Measurements from ENCODE around the gene C1RL. TPM values are rescaled to one million over a fixed set of nuclear protein-coding genes. Genes with fewer than 3 reads are reported as not detected.

The C1RL gene
- total and polyA plus RNA-seq, 4 experiments from 2014 or later = 4.9 to 33.6 (median 20.1) TPM

- Histone ChIP-seq H3K9me3 (ENCODE audit: control insufficient read depth in 1 of 2, low read length in 2 of 2) (no peaks in the 10 kb centered on the region), H3K36me3 (ENCODE audit: insufficient read depth, low read length) (no peaks in the 10 kb centered on the region), H3K4me3 (ENCODE audit: low read length in 2 of 2) (no peak overlapping the region), H3K27ac (ENCODE audit: low read depth, low read length) (no peak overlapping the region), H3K27me3 (ENCODE audit: insufficient read depth, low read length) (no peaks in the 10 kb centered on the region), H3K4me1 (ENCODE audit: insufficient read depth, low read length) (no peaks in the 10 kb centered on the region)
- ChIA-PET CTCF (ENCODE audit: partially characterized antibody) (no interaction called here), POLR2A (ENCODE audit: partially characterized antibody) (no interaction called here)
- Mint-ChIP-seq H3K9me3 (no peaks in the 10 kb centered on the region), H3K4me1 (no peaks in the 10 kb centered on the region), H3K36me3 (no peaks in the 10 kb centered on the region), H3K27me3 (peaks cover 0 to 10% of the 10 kb centered on the region in 2 donors), H3K4me3 (no peak overlapping the region), H3K27ac (no peak overlapping the region)
- no peak for DNase-seq
- intact Hi-C loops (cut with micrococcal nuclease) = no loop called here
Observed at GRCh38 chr12:7068240-7068993, 40.6 kb downstream of the C1RL start.

GRCh38 chr12:7067096-7067495 lies 41.9 kb downstream of the C1RL start:
- intact Hi-C loops (cut with micrococcal nuclease) = no loop called here
- Histone ChIP-seq H3K4me1 (ENCODE audit: insufficient read depth, low read length) (no peaks in the 10 kb centered on the region), H3K9me3 (ENCODE audit: control insufficient read depth in 1 of 2, low read length in 2 of 2) (no peaks in the 10 kb centered on the region), H3K4me3 (ENCODE audit: low read length in 2 of 2) (no peak overlapping the region), H3K27me3 (ENCODE audit: insufficient read depth, low read length) (no peaks in the 10 kb centered on the region), H3K36me3 (ENCODE audit: insufficient read depth, low read length) (no peaks in the 10 kb centered on the region), H3K27ac (ENCODE audit: low read depth, low read length) (no peak overlapping the region)
- ChIA-PET POLR2A (ENCODE audit: partially characterized antibody) (no interaction called here), CTCF (ENCODE audit: partially characterized antibody) (no interaction called here)
- Mint-ChIP-seq H3K27me3 (peaks cover 0 to 12% of the 10 kb centered on the region in 2 donors), H3K4me3 (no peak overlapping the region), H3K4me1 (no peaks in the 10 kb centered on the region), H3K36me3 (no peaks in the 10 kb centered on the region), H3K27ac (no peak overlapping the region), H3K9me3 (no peaks in the 10 kb centered on the region)
- DNase-seq = no peak

- Histone ChIP-seq H3K36me3 (ENCODE audit: insufficient read depth, low read length) (no peaks in the 10 kb centered on the region), H3K27ac (ENCODE audit: low read depth, low read length) (no peak overlapping the region), H3K9me3 (ENCODE audit: control insufficient read depth in 1 of 2, low read length in 2 of 2) (no peaks in the 10 kb centered on the region), H3K27me3 (ENCODE audit: insufficient read depth, low read length) (no peaks in the 10 kb centered on the region), H3K4me1 (ENCODE audit: insufficient read depth, low read length) (no peaks in the 10 kb centered on the region), H3K4me3 (ENCODE audit: low read length in 2 of 2) (no peak overlapping the region)
- H3K4me3 Mint-ChIP-seq = no peak overlapping the region
- DNase-seq = no peak
- intact Hi-C loops (cut with micrococcal nuclease) = no loop called here
- CTCF ChIA-PET (ENCODE audit: partially characterized antibody) = no interaction called here
- POLR2A ChIA-PET (ENCODE audit: partially characterized antibody) = no interaction called here
- no peaks in the 10 kb centered on the region for H3K4me1 Mint-ChIP-seq
- peaks cover 0 to 12% of the 10 kb centered on the region in 2 donors for H3K27me3 Mint-ChIP-seq
- no peaks in the 10 kb centered on the region for H3K9me3 Mint-ChIP-seq
- H3K27ac Mint-ChIP-seq = no peak overlapping the region
- H3K36me3 Mint-ChIP-seq = no peaks in the 10 kb centered on the region
Observed at GRCh38 chr12:7066596-7066995, 42.4 kb downstream of the C1RL start.

GRCh38 chr12:7065073-7065623 lies 43.9 kb downstream of the C1RL start:
- DNase-seq = no peak
- H3K4me3 Mint-ChIP-seq = no peak overlapping the region
- Histone ChIP-seq H3K9me3 (ENCODE audit: control insufficient read depth in 1 of 2, low read length in 2 of 2) (no peaks in the 10 kb centered on the region), H3K36me3 (ENCODE audit: insufficient read depth, low read length) (no peaks in the 10 kb centered on the region), H3K27me3 (ENCODE audit: insufficient read depth, low read length) (no peaks in the 10 kb centered on the region), H3K4me1 (ENCODE audit: insufficient read depth, low read length) (no peaks in the 10 kb centered on the region), H3K4me3 (ENCODE audit: low read length in 2 of 2) (no peak overlapping the region), H3K27ac (ENCODE audit: low read depth, low read length) (no peak overlapping the region)
- ChIA-PET CTCF (ENCODE audit: partially characterized antibody) (no interaction called here), POLR2A (ENCODE audit: partially characterized antibody) (no interaction called here)
- no peaks in the 10 kb centered on the region for H3K9me3 Mint-ChIP-seq
- H3K4me1 Mint-ChIP-seq = no peaks in the 10 kb centered on the region
- no peaks in the 10 kb centered on the region for H3K36me3 Mint-ChIP-seq
- no peak overlapping the region for H3K27ac Mint-ChIP-seq
- intact Hi-C loops (cut with micrococcal nuclease) = no loop called here
- H3K27me3 Mint-ChIP-seq = peaks cover 6 to 13% of the 10 kb centered on the region in 2 donors

GRCh38 chr12:7064516-7064915 lies 44.5 kb downstream of the C1RL start:
- peaks cover 6 to 14% of the 10 kb centered on the region in 2 donors for H3K27me3 Mint-ChIP-seq
- Histone ChIP-seq H3K9me3 (ENCODE audit: control insufficient read depth in 1 of 2, low read length in 2 of 2) (no peaks in the 10 kb centered on the region), H3K4me3 (ENCODE audit: low read length in 2 of 2) (no peak overlapping the region), H3K36me3 (ENCODE audit: insufficient read depth, low read length) (no peaks in the 10 kb centered on the region), H3K27ac (ENCODE audit: low read depth, low read length) (no peak overlapping the region), H3K27me3 (ENCODE audit: insufficient read depth, low read length) (no peaks in the 10 kb centered on the region), H3K4me1 (ENCODE audit: insufficient read depth, low read length) (no peaks in the 10 kb centered on the region)
- H3K27ac Mint-ChIP-seq = no peak overlapping the region
- no peaks in the 10 kb centered on the region for H3K9me3 Mint-ChIP-seq
- CTCF ChIA-PET (ENCODE audit: partially characterized antibody) = no interaction called here
- no peak for DNase-seq
- no peak overlapping the region for H3K4me3 Mint-ChIP-seq
- intact Hi-C loops (cut with micrococcal nuclease) = no loop called here
- no peaks in the 10 kb centered on the region for H3K36me3 Mint-ChIP-seq
- POLR2A ChIA-PET (ENCODE audit: partially characterized antibody) = no interaction called here
- no peaks in the 10 kb centered on the region for H3K4me1 Mint-ChIP-seq

- Histone ChIP-seq H3K27me3 (ENCODE audit: insufficient read depth, low read length) (peaks cover 3% of the 10 kb centered on the region), H3K27ac (ENCODE audit: low read depth, low read length) (no peak overlapping the region), H3K4me3 (ENCODE audit: low read length in 2 of 2) (no peak overlapping the region), H3K4me1 (ENCODE audit: insufficient read depth, low read length) (no peaks in the 10 kb centered on the region), H3K36me3 (ENCODE audit: insufficient read depth, low read length) (no peaks in the 10 kb centered on the region), H3K9me3 (ENCODE audit: control insufficient read depth in 1 of 2, low read length in 2 of 2) (no peaks in the 10 kb centered on the region)
- intact Hi-C loops (cut with micrococcal nuclease) = no loop called here
- Mint-ChIP-seq H3K9me3 (no peaks in the 10 kb centered on the region), H3K4me3 (no peak overlapping the region), H3K36me3 (peaks cover 0 to 4% of the 10 kb centered on the region in 2 donors), H3K27ac (peak overlapping the region in 1 of 7 donors; percentile 7), H3K4me1 (no peaks in the 10 kb centered on the region), H3K27me3 (peaks cover 21 to 23% of the 10 kb centered on the region in 2 donors)
- CTCF ChIA-PET (ENCODE audit: partially characterized antibody) = no interaction called here
- no peak for DNase-seq
- POLR2A ChIA-PET (ENCODE audit: partially characterized antibody) = no interaction called here
Observed at GRCh38 chr12:7061596-7061995, 47.4 kb downstream of the C1RL start.

GRCh38 chr12:7061138-7061537 lies 47.9 kb downstream of the C1RL start:
- H3K36me3 Mint-ChIP-seq = peaks cover 0 to 4% of the 10 kb centered on the region in 2 donors
- peaks cover 21 to 22% of the 10 kb centered on the region in 2 donors for H3K27me3 Mint-ChIP-seq
- intact Hi-C loops (cut with micrococcal nuclease) = no loop called here
- ChIA-PET CTCF (ENCODE audit: partially characterized antibody) (no interaction called here), POLR2A (ENCODE audit: partially characterized antibody) (no interaction called here)
- H3K4me3 Mint-ChIP-seq = no peak overlapping the region
- H3K4me3 ChIP-seq (ENCODE audit: low read length in 2 of 2) = no peak overlapping the region
- no peak for DNase-seq
- peaks cover 3% of the 10 kb centered on the region for H3K27me3 ChIP-seq (ENCODE audit: insufficient read depth, low read length)
- H3K9me3 ChIP-seq (ENCODE audit: control insufficient read depth in 1 of 2, low read length in 2 of 2) = no peaks in the 10 kb centered on the region
- no peaks in the 10 kb centered on the region for H3K36me3 ChIP-seq (ENCODE audit: insufficient read depth, low read length)
- H3K9me3 Mint-ChIP-seq = no peaks in the 10 kb centered on the region
- H3K27ac Mint-ChIP-seq = peak overlapping the region in 1 of 7 donors; percentile 7
- no peaks in the 10 kb centered on the region for H3K4me1 ChIP-seq (ENCODE audit: insufficient read depth, low read length)
- H3K27ac ChIP-seq (ENCODE audit: low read depth, low read length) = no peak overlapping the region
- H3K4me1 Mint-ChIP-seq = no peaks in the 10 kb centered on the region

All from CD4-positive, alpha-beta memory T cell (primary cell).